ENCODE data around the gene AGBL3. TPM values are rescaled to one million over a fixed set of nuclear protein-coding genes. Genes with fewer than 3 reads are reported as not detected.
A peak's percentile ranks its signal among the peaks of the same experiment; 100 is the strongest.

AGBL3 gene
- total and polyA plus RNA-seq, 9 of the 15 experiments (the other 6 are each of a cell fraction or from before 2014, with no cell fraction given): 0.54 to 2.9 (median 1.7) TPM

DNA sequence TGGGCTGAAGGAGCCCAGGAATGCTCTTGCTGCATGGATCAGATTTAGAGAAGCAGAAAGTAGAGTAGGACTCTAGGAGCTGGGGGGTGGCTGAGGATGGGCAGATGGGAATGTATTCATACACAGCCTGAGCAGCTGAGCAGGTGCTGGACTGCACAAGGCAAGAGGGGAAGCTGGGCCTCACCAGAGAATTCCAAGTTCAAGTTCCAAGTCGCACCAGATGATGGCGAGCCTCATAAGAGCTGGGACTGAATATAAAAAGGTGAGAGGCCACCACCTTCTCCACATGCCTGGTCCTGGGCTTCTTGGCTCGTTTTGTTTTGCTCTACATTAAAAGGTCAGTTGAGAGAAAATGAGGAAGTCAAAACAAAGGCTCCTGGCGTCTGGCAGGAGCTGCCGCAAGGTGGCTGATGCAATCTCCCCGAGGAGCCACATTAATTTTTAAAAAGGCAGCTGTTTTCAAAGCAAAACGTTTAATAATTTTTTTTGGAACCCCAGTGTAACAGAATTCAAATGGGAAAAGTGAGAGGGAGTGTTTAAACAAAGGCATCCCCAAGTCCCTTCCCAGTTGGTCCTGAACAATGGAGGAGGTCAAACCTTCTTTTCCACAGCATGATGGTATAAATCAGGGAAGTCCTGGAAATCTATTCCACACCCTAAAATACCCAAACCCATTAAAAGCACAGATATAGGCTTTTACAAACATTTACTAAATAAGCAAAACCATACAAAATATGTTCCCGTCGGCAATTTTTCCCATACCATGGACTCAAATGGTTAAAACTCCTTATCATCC, 174.7 kb downstream of the AGBL3 start (continued):
- TF ChIP-seq, protein P1, sequence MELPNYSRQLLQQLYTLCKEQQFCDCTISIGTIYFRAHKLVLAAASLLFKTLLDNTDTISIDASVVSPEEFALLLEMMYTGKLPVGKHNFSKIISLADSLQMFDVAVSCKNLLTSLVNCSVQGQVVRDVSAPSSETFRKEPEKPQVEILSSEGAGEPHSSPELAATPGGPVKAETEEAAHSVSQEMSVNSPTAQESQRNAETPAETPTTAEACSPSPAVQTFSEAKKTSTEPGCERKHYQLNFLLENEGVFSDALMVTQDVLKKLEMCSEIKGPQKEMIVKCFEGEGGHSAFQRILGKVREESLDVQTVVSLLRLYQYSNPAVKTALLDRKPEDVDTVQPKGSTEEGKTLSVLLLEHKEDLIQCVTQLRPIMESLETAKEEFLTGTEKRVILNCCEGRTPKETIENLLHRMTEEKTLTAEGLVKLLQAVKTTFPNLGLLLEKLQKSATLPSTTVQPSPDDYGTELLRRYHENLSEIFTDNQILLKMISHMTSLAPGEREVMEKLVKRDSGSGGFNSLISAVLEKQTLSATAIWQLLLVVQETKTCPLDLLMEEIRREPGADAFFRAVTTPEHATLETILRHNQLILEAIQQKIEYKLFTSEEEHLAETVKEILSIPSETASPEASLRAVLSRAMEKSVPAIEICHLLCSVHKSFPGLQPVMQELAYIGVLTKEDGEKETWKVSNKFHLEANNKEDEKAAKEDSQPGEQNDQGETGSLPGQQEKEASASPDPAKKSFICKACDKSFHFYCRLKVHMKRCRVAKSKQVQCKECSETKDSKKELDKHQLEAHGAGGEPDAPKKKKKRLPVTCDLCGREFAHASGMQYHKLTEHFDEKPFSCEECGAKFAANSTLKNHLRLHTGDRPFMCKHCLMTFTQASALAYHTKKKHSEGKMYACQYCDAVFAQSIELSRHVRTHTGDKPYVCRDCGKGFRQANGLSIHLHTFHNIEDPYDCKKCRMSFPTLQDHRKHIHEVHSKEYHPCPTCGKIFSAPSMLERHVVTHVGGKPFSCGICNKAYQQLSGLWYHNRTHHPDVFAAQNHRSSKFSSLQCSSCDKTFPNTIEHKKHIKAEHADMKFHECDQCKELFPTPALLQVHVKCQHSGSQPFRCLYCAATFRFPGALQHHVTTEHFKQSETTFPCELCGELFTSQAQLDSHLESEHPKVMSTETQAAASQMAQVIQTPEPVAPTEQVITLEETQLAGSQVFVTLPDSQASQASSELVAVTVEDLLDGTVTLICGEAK (IDR thresholded peaks at IDR 0.05): no peak
- TF ChIP-seq, protein P1 (CRISPR knock-in tag; IDR thresholded peaks at IDR 0.05): no peak
- TF ChIP-seq SMARCE1 (IDR thresholded peaks at IDR 0.05) (peak; percentile 66; the same call in 1 of the 2 replicates), POLR2B (IDR thresholded peaks at IDR 0.05; ENCODE audit: low read depth, partially characterized antibody) (no peak), SRSF1 (IDR thresholded peaks at IDR 0.05; ENCODE audit: low read depth, low read length) (no peak), CHD1 (IDR thresholded peaks at IDR 0.05; ENCODE audit: low read length) (no peak), GATAD2B (IDR thresholded peaks at IDR 0.05; ENCODE audit: borderline replicate concordance) (no peak), ZNF134 (CRISPR knock-in tag; conservative IDR thresholded peaks at IDR 0.05) (no peak), SMARCC2 (IDR thresholded peaks at IDR 0.05; ENCODE audit: low read depth) (peak; percentile 43; the same call in 1 of the 2 replicates), NCOA4 (IDR thresholded peaks at IDR 0.05; ENCODE audit: partially characterized antibody) (no peak), TCF7 (IDR thresholded peaks at IDR 0.05; ENCODE audit: borderline replicate concordance) (no peak), ZNF146 (CRISPR knock-in tag; IDR thresholded peaks at IDR 0.05; ENCODE audit: unreplicated experiment) (no peak), KDM5B (IDR thresholded peaks at IDR 0.05; ENCODE audit: insufficient replicate concordance, low read depth, low read length) (no peak), FOSL1 (tag; conservative IDR thresholded peaks at IDR 0.05) (no peak), MTA2 (IDR thresholded peaks at IDR 0.05; ENCODE audit: low read depth) (no peak), NFYB (IDR thresholded peaks at IDR 0.05; ENCODE audit: extremely low read depth, insufficient read length) (no peak)
- TF ChIP-seq, protein P2, sequence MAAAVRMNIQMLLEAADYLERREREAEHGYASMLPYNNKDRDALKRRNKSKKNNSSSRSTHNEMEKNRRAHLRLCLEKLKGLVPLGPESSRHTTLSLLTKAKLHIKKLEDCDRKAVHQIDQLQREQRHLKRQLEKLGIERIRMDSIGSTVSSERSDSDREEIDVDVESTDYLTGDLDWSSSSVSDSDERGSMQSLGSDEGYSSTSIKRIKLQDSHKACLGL (CRISPR knock-in tag; IDR thresholded peaks at IDR 0.05; ENCODE audit: borderline replicate concordance, poor library complexity, severe bottlenecking): no peak
